ENCODE measurements around the gene ITIH5. TPM values are rescaled to one million over a fixed set of nuclear protein-coding genes. Genes with fewer than 3 reads are reported as not detected.

ITIH5 gene
- total RNA-seq, 6 experiments from 2014 or later, result not detected

GRCh38 chr10:7587168-7587864 lies 79.5 kb downstream of the ITIH5 start:
- no peak for DNase-seq
- H3K27me3 Mint-ChIP-seq (ENCODE audit: insufficient read depth), result peaks cover 4% of the 10 kb centered on the region

GRCh38 chr10:7585228-7585627 lies 81.5 kb downstream of the ITIH5 start:
- Mint-ChIP-seq H3K4me1 (ENCODE audit: low read depth) (no peaks in the 10 kb centered on the region), H3K36me3 (ENCODE audit: low read depth) (no peaks in the 10 kb centered on the region; the same call in 1 of the 2 replicates), H3K27me3 (ENCODE audit: insufficient read depth) (no peaks in the 10 kb centered on the region; the same call in 1 of the 2 replicates), H3K27ac (no peak overlapping the region), H3K4me3 (no peak overlapping the region), H3K9me3 (peaks cover 47% of the 10 kb centered on the region)
- TF ChIP-seq CTCF (IDR thresholded peaks at IDR 0.05), result no peak
- DNase-seq, result no peak

More at GRCh38 chr10:7587168-7587864, 79.5 kb downstream of the ITIH5 start:
- H3K36me3 Mint-ChIP-seq (ENCODE audit: low read depth), result no peaks in the 10 kb centered on the region; the same call in 1 of the 2 replicates
- no peaks in the 10 kb centered on the region for H3K4me1 Mint-ChIP-seq (ENCODE audit: low read depth)
- TF ChIP-seq CTCF (IDR thresholded peaks at IDR 0.05), result no peak
- H3K27ac Mint-ChIP-seq, result no peak overlapping the region
- peaks cover 48% of the 10 kb centered on the region for H3K9me3 Mint-ChIP-seq
- H3K4me3 Mint-ChIP-seq, result no peak overlapping the region

- no peaks in the 10 kb centered on the region; the same call in 1 of the 2 replicates for H3K36me3 Mint-ChIP-seq (ENCODE audit: low read depth)
- peaks cover 34% of the 10 kb centered on the region for H3K9me3 Mint-ChIP-seq
- H3K27ac Mint-ChIP-seq, result no peak overlapping the region
- H3K4me1 Mint-ChIP-seq (ENCODE audit: low read depth), result no peaks in the 10 kb centered on the region
- no peak for DNase-seq
- TF ChIP-seq CTCF (IDR thresholded peaks at IDR 0.05), result no peak
- H3K4me3 Mint-ChIP-seq, result no peak overlapping the region
- no peaks in the 10 kb centered on the region; the same call in 1 of the 2 replicates for H3K27me3 Mint-ChIP-seq (ENCODE audit: insufficient read depth)
These were observed 83.1 kb downstream of the ITIH5 start for GRCh38 chr10:7583626-7584025.

- H3K27ac Mint-ChIP-seq, result no peak overlapping the region
- peaks cover 28% of the 10 kb centered on the region for H3K9me3 Mint-ChIP-seq
- H3K27me3 Mint-ChIP-seq (ENCODE audit: insufficient read depth), result no peaks in the 10 kb centered on the region; the same call in 1 of the 2 replicates
- DNase-seq, result no peak
- H3K4me1 Mint-ChIP-seq (ENCODE audit: low read depth), result no peaks in the 10 kb centered on the region
- no peaks in the 10 kb centered on the region for H3K36me3 Mint-ChIP-seq (ENCODE audit: low read depth)
- no peak for TF ChIP-seq CTCF (IDR thresholded peaks at IDR 0.05)
- H3K4me3 Mint-ChIP-seq, result no peak overlapping the region
These were observed 86.2 kb downstream of the ITIH5 start for GRCh38 chr10:7580520-7580919.

- H3K27me3 Mint-ChIP-seq (ENCODE audit: insufficient read depth), result no peaks in the 10 kb centered on the region; the same call in 1 of the 2 replicates
- no peaks in the 10 kb centered on the region for H3K4me1 Mint-ChIP-seq (ENCODE audit: low read depth)
- H3K36me3 Mint-ChIP-seq (ENCODE audit: low read depth), result no peaks in the 10 kb centered on the region
- TF ChIP-seq CTCF (IDR thresholded peaks at IDR 0.05), result no peak
- H3K9me3 Mint-ChIP-seq, result peaks cover 31% of the 10 kb centered on the region
- H3K27ac Mint-ChIP-seq, result no peak overlapping the region
- no peak overlapping the region for H3K4me3 Mint-ChIP-seq
- no peak for DNase-seq
These were observed 87.1 kb downstream of the ITIH5 start for GRCh38 chr10:7579681-7580080.
